ENCODE results near the gene SPTBN5. TPM values are rescaled to one million over a fixed set of nuclear protein-coding genes. Genes with fewer than 3 reads are reported as not detected.

SPTBN5 gene
- total RNA-seq, 2 experiments from 2014 or later: 1.5 to 1.6 TPM

DNA sequence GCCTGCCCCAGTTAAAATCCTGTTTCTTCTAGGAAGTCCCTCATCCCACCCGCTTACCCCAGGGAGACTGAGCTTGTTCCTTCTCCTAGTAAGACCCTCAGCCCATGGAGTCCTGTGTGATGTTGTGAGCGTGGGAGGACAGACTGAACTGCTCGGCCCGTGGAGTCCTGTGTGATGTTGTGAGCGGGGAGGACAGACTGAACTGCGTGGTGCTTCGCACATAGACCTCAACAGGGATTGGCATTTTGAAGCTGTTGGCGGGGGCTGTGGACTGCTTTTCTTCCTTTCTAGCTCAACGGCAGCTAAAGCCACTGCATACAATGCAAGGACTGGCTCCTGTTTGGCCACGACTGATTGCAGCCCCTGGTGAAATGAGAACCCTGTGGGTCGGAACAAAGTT lies 1.6 kb upstream of the SPTBN5 start:
- Mint-ChIP-seq H3K4me1 (peaks cover 51% of the 10 kb centered on the region), H3K4me3 (peak overlapping the region; percentile 54), H3K27ac (peak overlapping the region; percentile 94), H3K9me3 (no peaks in the 10 kb centered on the region), H3K27me3 (no peaks in the 10 kb centered on the region), H3K36me3 (ENCODE audit: low read depth) (peaks cover 21% of the 10 kb centered on the region)
- no peak for DNase-seq
- CTCF ChIA-PET: interaction anchor here (0.7 to 2.5 kb wide), 7 partner anchors 9 to 123 kb away, joined by 3 to 43 read pairs (median 4); partner anchors contain the start of gene MAPKBP1
- POLR2A ChIA-PET: interaction anchor here (0.6 to 2.5 kb wide), 13 partner anchors 9 to 403 kb away, joined by 3 to 28 read pairs (median 4); partner anchors contain the start of genes EHD4, GANC, ITPKA and MAPKBP1

DNA sequence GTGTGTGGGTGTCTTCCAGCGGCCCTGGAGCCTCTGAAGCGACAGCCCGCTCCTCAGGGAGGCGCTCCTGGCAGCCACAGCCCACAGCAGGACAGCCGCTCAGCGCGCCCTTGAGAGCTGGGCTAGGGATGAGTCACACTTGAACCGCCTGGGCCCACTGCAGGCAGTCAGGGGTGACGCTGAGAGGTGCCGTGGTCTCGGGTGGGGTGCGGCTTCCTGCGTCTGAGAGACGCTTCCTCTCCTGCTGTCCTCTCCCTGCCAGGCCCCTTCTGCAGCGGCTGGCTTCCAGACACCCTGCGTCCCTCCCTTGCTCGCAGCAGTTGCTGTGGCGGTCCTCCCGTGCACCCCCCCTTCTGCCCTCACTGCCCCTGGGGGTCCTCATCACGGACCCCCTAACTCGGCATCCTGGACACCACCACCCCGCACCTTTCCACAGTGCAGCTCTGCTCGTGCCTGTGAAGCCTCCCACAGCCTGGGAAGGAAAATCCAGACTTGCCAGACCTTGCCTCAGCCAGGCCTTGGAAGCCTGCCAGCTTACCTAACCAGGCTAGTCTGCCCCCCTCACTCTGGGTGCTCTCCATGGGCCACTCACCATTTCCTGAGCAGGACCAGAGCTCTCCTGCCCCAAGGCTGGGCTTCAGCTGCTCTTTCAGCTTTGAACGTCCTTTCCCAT lies 1.1 kb upstream of the SPTBN5 start:
- Mint-ChIP-seq H3K4me1 (peaks cover 48% of the 10 kb centered on the region), H3K27me3 (no peaks in the 10 kb centered on the region), H3K4me3 (peak overlapping the region; percentile 54), H3K27ac (peak overlapping the region; percentile 94), H3K36me3 (ENCODE audit: low read depth) (peaks cover 21% of the 10 kb centered on the region), H3K9me3 (no peaks in the 10 kb centered on the region)
- peak; percentile 92 for DNase-seq
- ChIA-PET POLR2A (interaction anchor here (0.6 to 2.5 kb wide), 14 partner anchors 9 to 402 kb away, joined by 3 to 28 read pairs (median 4); partner anchors contain the start of genes EHD4, GANC, ITPKA and MAPKBP1), CTCF (interaction anchor here (0.7 to 2.5 kb wide), 9 partner anchors 9 to 122 kb away, joined by 3 to 43 read pairs (median 4); partner anchors contain the start of gene MAPKBP1)

GRCh38 chr15:41894251-41894790 lies 468 bp upstream of the SPTBN5 start:
- Mint-ChIP-seq H3K27ac (peak overlapping the region; percentile 94), H3K27me3 (no peaks in the 10 kb centered on the region), H3K4me3 (peak overlapping the region; percentile 54), H3K4me1 (peaks cover 54% of the 10 kb centered on the region), H3K36me3 (ENCODE audit: low read depth) (peaks cover 25% of the 10 kb centered on the region), H3K9me3 (no peaks in the 10 kb centered on the region)
- ChIA-PET POLR2A (interaction anchor here (0.6 to 2.5 kb wide), 11 partner anchors 10 to 401 kb away, joined by 3 to 28 read pairs (median 6); partner anchors contain the start of genes ITPKA, MAPKBP1 and RPAP1), CTCF (interaction anchor here (0.6 to 2.5 kb wide), 6 partner anchors 10 to 190 kb away, joined by 3 to 43 read pairs (median 10); partner anchors contain the start of gene MAPKBP1)
- no peak for DNase-seq

DNA sequence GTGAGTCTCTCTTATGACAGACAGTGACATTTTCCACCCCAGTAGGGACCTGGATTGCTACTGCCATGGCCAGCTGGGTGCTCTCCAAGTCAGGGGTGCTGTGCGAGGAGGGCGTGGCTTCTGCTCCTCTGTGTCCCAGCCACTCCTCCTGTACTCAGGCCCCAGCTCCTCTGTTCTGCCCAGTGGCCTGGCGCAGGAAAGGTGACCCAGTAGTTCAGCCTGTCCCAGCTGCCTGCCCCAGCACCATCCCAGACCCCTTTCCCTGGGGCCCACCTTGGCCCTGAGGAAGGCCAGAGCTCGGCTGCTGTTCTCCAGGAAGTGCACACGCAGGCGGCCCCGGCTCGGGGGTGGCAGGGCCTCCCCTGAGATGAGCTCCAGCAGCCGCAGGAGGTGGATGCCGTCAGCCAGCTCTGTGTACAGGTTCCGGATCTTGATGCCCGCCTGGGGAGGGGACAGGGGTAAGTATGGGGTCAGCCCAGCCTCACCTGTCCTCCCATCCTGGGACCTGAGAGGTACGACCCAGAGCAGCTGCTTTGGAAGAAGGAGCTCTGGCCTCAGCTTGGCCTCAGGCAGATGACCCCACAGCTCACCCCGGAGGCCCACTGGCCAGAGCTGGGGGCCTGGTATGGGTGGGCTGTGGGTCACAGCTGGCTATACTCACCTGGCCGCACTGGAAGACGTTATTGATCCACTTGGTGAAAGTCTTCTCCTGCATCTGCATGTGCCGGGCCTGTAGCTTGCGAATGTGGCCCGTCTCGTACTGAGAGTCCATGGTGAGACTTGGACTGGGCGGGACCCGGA lies 1.0 kb downstream of the SPTBN5 start:
- Mint-ChIP-seq H3K4me3 (peak overlapping the region; percentile 48), H3K9me3 (no peaks in the 10 kb centered on the region), H3K27me3 (no peaks in the 10 kb centered on the region), H3K27ac (peak overlapping the region; percentile 75), H3K36me3 (ENCODE audit: low read depth) (peaks cover 26% of the 10 kb centered on the region), H3K4me1 (peaks cover 68% of the 10 kb centered on the region)
- peak; percentile 28 for DNase-seq
- POLR2A ChIA-PET: interaction anchor here (0.7 to 1.7 kb wide), 5 partner anchors 12 to 44 kb away, joined by 3 to 9 read pairs (median 4); no protein-coding TSS in a partner anchor
- CTCF ChIA-PET: interaction anchor here (1.6 to 2.2 kb wide), 4 partner anchors 10 to 119 kb away, joined by 5 to 16 read pairs (median 8); partner anchors contain the start of gene MAPKBP1

DNA sequence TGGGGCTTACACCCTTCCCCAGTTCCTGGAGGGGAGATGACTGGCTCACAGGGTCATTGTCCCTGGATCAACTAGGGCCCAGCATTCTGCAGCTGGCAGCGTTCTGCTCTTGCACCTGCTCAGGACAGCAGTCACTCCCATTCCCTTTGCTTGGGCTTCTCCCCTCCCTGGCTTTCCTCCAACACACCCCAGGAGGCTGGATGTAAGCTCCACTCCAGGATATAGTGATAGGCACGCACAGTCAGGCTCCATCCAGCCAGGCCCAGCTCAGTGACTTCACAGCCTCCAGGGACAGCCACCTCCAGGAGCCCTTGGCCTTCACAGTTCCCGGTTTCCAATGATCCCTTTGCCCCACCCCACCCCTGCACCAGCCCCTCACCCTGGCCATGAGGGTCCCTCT lies 1.9 kb downstream of the SPTBN5 start:
- Mint-ChIP-seq H3K27ac (no peak overlapping the region), H3K36me3 (ENCODE audit: low read depth) (peaks cover 18% of the 10 kb centered on the region), H3K9me3 (no peaks in the 10 kb centered on the region), H3K4me1 (peaks cover 67% of the 10 kb centered on the region), H3K4me3 (no peak overlapping the region), H3K27me3 (no peaks in the 10 kb centered on the region)
- no peak for DNase-seq
- ChIA-PET POLR2A (interaction anchor here (0.9 to 1.7 kb wide), 2 partner anchors 22 to 45 kb away, joined by 4 to 9 read pairs; no protein-coding TSS in a partner anchor), CTCF (interaction anchor here (2.1 to 2.2 kb wide), 3 partner anchors 10 to 118 kb away, joined by 5 to 16 read pairs (median 12); partner anchors contain the start of gene MAPKBP1)

GRCh38 chr15:41891226-41891625 lies 2.6 kb downstream of the SPTBN5 start:
- no peak for DNase-seq
- Mint-ChIP-seq H3K27me3 (no peaks in the 10 kb centered on the region), H3K27ac (no peak overlapping the region), H3K4me3 (no peak overlapping the region), H3K9me3 (no peaks in the 10 kb centered on the region), H3K4me1 (peaks cover 62% of the 10 kb centered on the region), H3K36me3 (ENCODE audit: low read depth) (peaks cover 16% of the 10 kb centered on the region)
- ChIA-PET POLR2A (no interaction called here), CTCF (no interaction called here)

DNA sequence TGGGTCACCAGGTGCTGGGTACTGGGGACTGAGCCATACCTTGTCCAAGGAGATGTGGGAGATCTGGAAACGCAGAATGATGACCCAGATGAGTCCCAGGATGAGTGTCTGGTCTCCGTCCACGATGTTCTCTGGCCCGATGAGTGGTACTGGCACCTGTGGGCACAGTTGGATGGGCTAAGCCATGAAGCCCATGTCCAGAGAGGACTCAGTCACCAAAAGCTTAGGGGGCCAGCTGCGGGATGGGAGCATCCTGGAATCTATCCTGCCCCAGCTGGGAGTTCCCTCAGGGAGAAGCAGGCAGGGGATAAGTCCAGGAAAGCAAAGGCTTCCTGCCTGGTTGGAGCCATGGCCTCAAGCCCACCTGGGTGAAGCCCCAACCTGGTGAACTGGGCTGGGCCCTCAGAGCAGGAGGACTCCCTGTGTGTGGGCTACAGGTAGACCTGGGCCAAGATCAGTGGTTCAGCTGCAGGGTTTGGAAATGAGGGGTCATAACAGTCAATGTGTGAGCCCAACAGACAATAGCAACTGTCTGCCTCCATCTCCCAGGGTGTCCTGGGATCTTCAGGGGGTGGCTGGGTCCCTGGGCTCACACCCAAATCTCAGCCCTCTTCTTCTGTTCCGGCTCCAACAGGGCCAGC lies 3.7 kb downstream of the SPTBN5 start:
- H3K36me3 Mint-ChIP-seq (ENCODE audit: low read depth): peaks cover 10% of the 10 kb centered on the region
- ChIA-PET CTCF (no interaction called here), POLR2A (interaction anchor here (2.1 kb wide), 1 partner anchor 79 kb away, joined by 5 read pairs; no protein-coding TSS in a partner anchor)
- H3K27ac Mint-ChIP-seq: no peak overlapping the region
- peaks cover 52% of the 10 kb centered on the region for H3K4me1 Mint-ChIP-seq
- H3K9me3 Mint-ChIP-seq: no peaks in the 10 kb centered on the region
- no peak for DNase-seq
- H3K4me3 Mint-ChIP-seq: no peak overlapping the region
- H3K27me3 Mint-ChIP-seq: no peaks in the 10 kb centered on the region

- peaks cover 40% of the 10 kb centered on the region for H3K4me1 Mint-ChIP-seq
- H3K27ac Mint-ChIP-seq: peak overlapping the region; percentile 59
- H3K9me3 Mint-ChIP-seq: no peaks in the 10 kb centered on the region
- H3K36me3 Mint-ChIP-seq (ENCODE audit: low read depth): peaks cover 10% of the 10 kb centered on the region
- no peak overlapping the region for H3K4me3 Mint-ChIP-seq
- H3K27me3 Mint-ChIP-seq: no peaks in the 10 kb centered on the region
- ChIA-PET POLR2A (interaction anchor here (2.1 kb wide), 1 partner anchor 77 kb away, joined by 5 read pairs; no protein-coding TSS in a partner anchor), CTCF (interaction anchor here (1.1 kb wide), 1 partner anchor 114 kb away, joined by 5 read pairs; the partner anchor contains the start of gene MAPKBP1)
- DNase-seq: peak; percentile 33
Measured at GRCh38 chr15:41888662-41889253, 5.1 kb downstream of the SPTBN5 start.

DNA sequence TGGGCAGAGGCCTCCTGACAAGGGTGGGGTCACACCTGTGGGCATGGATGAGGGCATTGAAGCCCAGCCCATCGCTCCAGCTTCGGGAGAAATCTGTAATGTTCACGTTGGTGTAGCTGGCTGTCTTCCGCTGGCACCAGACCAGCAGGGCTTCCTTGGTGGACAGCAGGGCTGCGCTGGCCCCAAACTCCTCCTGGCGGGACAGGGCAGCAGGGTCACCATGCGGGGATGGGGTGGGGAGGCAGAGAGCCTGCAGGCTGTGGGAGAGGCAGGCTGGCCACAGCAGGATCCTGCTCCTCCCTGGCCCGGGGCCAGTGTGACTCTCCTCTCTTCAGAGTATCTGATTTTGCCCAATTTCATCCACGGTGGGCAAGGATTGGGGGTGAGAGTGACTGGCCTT lies 6.0 kb downstream of the SPTBN5 start:
- POLR2A ChIA-PET: no interaction called here
- Mint-ChIP-seq H3K36me3 (ENCODE audit: low read depth) (peaks cover 10% of the 10 kb centered on the region), H3K27me3 (no peaks in the 10 kb centered on the region), H3K27ac (no peak overlapping the region), H3K9me3 (no peaks in the 10 kb centered on the region), H3K4me1 (peaks cover 36% of the 10 kb centered on the region), H3K4me3 (no peak overlapping the region)
- DNase-seq: no peak
- CTCF ChIA-PET: interaction anchor here (1.1 kb wide), 1 partner anchor 113 kb away, joined by 5 read pairs; the partner anchor contains the start of gene MAPKBP1

DNA sequence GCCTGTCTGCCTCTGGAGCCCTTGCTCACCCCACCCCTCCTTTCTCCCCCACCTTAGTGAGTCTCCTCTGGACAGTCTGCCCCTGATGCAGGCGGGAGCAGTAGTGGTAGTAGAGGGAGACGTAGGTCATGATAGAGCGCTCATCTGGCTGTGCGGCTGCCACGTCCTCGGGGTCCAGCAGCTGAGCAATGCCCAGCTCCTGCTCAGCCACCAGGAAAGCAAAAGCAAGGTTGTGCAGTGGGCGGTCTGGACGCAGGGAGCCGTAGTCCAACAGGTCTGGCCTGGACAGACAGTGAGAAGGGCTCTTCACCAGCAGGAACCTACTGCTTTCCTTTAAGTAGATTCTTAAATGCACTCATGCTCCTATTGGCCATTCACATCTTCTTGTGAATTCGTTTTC lies 6.7 kb downstream of the SPTBN5 start:
- Mint-ChIP-seq H3K27me3 (peaks cover 3% of the 10 kb centered on the region), H3K9me3 (no peaks in the 10 kb centered on the region), H3K27ac (no peak overlapping the region), H3K4me3 (no peak overlapping the region), H3K4me1 (peaks cover 30% of the 10 kb centered on the region), H3K36me3 (ENCODE audit: low read depth) (peaks cover 10% of the 10 kb centered on the region)
- no peak for DNase-seq
- CTCF ChIA-PET: no interaction called here
- POLR2A ChIA-PET: no interaction called here

DNA sequence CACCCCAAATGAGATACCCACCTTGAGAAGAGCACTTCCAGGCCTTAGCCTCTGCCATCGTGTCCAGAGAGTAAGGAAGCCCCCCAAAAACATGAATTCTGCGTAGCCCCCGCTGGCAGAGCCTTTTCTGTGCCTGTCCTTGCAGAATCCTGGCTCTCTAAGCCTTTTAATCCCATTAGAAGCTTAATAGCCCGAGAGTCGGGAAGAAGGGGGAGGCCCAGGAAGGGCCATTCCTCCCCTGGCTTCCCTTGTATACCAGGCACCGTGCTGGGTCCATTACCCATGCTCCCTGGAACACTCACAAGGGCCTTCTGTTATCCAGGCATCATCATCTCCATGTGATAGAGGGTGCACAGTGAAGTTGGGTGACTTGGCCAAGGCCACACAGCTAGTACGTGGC lies 7.1 kb downstream of the SPTBN5 start:
- ChIA-PET CTCF (interaction anchor here (0.7 kb wide), 1 partner anchor 18 kb away, joined by 4 read pairs; no protein-coding TSS in a partner anchor), POLR2A (no interaction called here)
- peaks cover 3% of the 10 kb centered on the region for H3K27me3 Mint-ChIP-seq
- H3K4me1 Mint-ChIP-seq: peaks cover 29% of the 10 kb centered on the region
- DNase-seq: no peak
- no peaks in the 10 kb centered on the region for H3K9me3 Mint-ChIP-seq
- no peak overlapping the region for H3K27ac Mint-ChIP-seq
- peaks cover 10% of the 10 kb centered on the region for H3K36me3 Mint-ChIP-seq (ENCODE audit: low read depth)
- H3K4me3 Mint-ChIP-seq: no peak overlapping the region

DNA sequence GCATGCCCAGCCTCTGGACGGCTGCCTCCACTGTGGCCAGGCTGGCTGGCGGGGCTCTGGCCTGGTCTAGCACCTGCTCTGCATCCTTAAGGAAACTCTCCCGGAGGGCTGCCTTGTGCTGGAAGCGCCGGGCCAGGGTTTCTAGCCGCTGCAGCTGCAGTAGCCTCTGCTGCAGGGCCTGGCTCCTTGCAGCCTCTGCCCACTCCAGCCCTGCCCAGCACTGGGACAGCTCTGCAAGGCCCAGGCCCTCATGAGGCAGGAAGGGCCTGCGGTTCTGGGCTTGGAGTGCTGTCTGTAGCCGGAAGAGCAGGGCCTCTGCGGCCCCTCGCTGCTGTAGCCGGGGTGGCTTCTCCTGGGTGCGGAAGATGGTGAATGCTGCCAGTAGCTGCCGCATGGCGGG lies 8.0 kb downstream of the SPTBN5 start:
- Mint-ChIP-seq H3K9me3 (no peaks in the 10 kb centered on the region), H3K27ac (no peak overlapping the region), H3K36me3 (ENCODE audit: low read depth) (peaks cover 12% of the 10 kb centered on the region), H3K4me3 (no peak overlapping the region), H3K27me3 (peaks cover 11% of the 10 kb centered on the region), H3K4me1 (peaks cover 33% of the 10 kb centered on the region)
- no peak for DNase-seq
- ChIA-PET POLR2A (no interaction called here), CTCF (interaction anchor here (0.5 to 0.6 kb wide), 2 partner anchors 108 to 1080 kb away, joined by 3 read pairs; no protein-coding TSS in a partner anchor)

All from activated CD4-positive, alpha-beta memory T cell treated with anti-CD3 and anti-CD28 coated beads, Interleukin-2, amount 10 ng/mL, durations not matched to agents 7 days and 5 days (primary cell).